ENCODE data around the gene UNKL.

Gene UNKL

GRCh38 chr16:1372292-1372950 lies 42.1 kb downstream of the UNKL start:
- DNase-seq, result no peak

- DNase-seq, result no peak
These were observed 43.2 kb downstream of the UNKL start for GRCh38 chr16:1371054-1371978.

GRCh38 chr16:1367486-1368174 lies 46.9 kb downstream of the UNKL start:
- DNase-seq, result no peak

GRCh38 chr16:1366712-1367299 lies 47.7 kb downstream of the UNKL start:
- no peak for DNase-seq

GRCh38 chr16:1366060-1366711 lies 48.3 kb downstream of the UNKL start:
- DNase-seq, result no peak

- no peak for DNase-seq
These were observed 50.0 kb downstream of the UNKL start for GRCh38 chr16:1364510-1364909.

GRCh38 chr16:1363501-1364041 lies 50.9 kb downstream of the UNKL start:
- no peak for DNase-seq

- DNase-seq, result no peak
These were observed 51.7 kb downstream of the UNKL start for GRCh38 chr16:1362807-1363206.

- DNase-seq, result no peak
These were observed 52.7 kb downstream of the UNKL start for GRCh38 chr16:1361685-1362360.

- no peak for DNase-seq
These were observed 56.5 kb downstream of the UNKL start for GRCh38 chr16:1357906-1358566.

- DNase-seq, result no peak
These were observed 58.2 kb downstream of the UNKL start for GRCh38 chr16:1356061-1356900.

- no peak for DNase-seq
These were observed 58.9 kb downstream of the UNKL start for GRCh38 chr16:1355591-1355990.

GRCh38 chr16:1354815-1355540 lies 59.5 kb downstream of the UNKL start:
- no peak for DNase-seq

GRCh38 chr16:1351582-1352362 lies 62.7 kb downstream of the UNKL start, which contains the start of the genes GNPTG and TSR3:
GNPTG (plus strand) TSS chr16:1351931; CDS start chr16:1351966, 35 bp downstream.
TSR3 (minus strand) TSS chr16:1351878; CDS start chr16:1351804, 74 bp downstream.
- peak; percentile 68 for DNase-seq

GRCh38 chr16:1351215-1351581 lies 63.3 kb downstream of the UNKL start:
- no peak for DNase-seq

GRCh38 chr16:1350691-1351090 lies 63.8 kb downstream of the UNKL start:
- DNase-seq, result no peak

- no peak for DNase-seq
These were observed 64.6 kb downstream of the UNKL start for GRCh38 chr16:1349951-1350350.

GRCh38 chr16:1349351-1349750 lies 65.2 kb downstream of the UNKL start:
- no peak for DNase-seq

- no peak for DNase-seq
These were observed 65.6 kb downstream of the UNKL start for GRCh38 chr16:1348926-1349325.

All from KG1 (cell line).